HepG2 (cell line): Measurements from ENCODE around the gene FKBP14. TPM values are rescaled to one million over a fixed set of nuclear protein-coding genes. Genes with fewer than 3 reads are reported as not detected.

Experiments used
- GABPB1 ChIP-seq: IDR thresholded peaks from 2 replicates; pipeline ENCODE4 v1.6.1; 2016; ENCODE audit warnings: mild to moderate bottlenecking, missing genetic modification reagents, moderate library complexity, missing compliant biosample characterization
- GLI4 ChIP-seq: sonication (generic); formaldehyde crosslinking; IDR thresholded peaks from 2 replicates; pipeline ENCODE4 v1.5.1; 2020; ENCODE audit warnings: missing genetic modification reagents, mild to moderate bottlenecking, moderate library complexity, borderline replicate concordance
- HCFC1 ChIP-seq: fragments of 150-350 bp; IDR thresholded peaks from 2 replicates; pipeline ENCODE4 v1.6.1; 2014; ENCODE audit warnings: low read depth, low read length
- KDM4B ChIP-seq: sonication (generic); formaldehyde crosslinking; IDR thresholded peaks from 2 replicates; pipeline ENCODE4 v1.4.0; 2020; ENCODE audit warnings: missing genetic modification reagents
- POLR2AphosphoS2 ChIP-seq: IDR thresholded peaks from 2 replicates; pipeline ENCODE4 v1.6.1; 2011; ENCODE audit warnings: low read depth, low read length, improper control_type of control experiment
- SALL1 ChIP-seq: sonication (generic); formaldehyde crosslinking; IDR thresholded peaks from 2 replicates; pipeline ENCODE4 v1.8.0; 2022; ENCODE audit warnings: mild to moderate bottlenecking, missing genetic modification reagents
- SNAPC5 ChIP-seq: sonication (generic); formaldehyde crosslinking; IDR thresholded peaks from 2 replicates; pipeline ENCODE4 v1.8.1; 2023; ENCODE audit warnings: mild to moderate bottlenecking, missing genetic modification reagents, borderline replicate concordance
- ZEB1 ChIP-seq: IDR thresholded peaks from 2 replicates; pipeline ENCODE4 v1.6.1; 2012; ENCODE audit warnings: mild to moderate bottlenecking, low read depth, inconsistent platforms; ENCODE audit not compliant: insufficient replicate concordance
- ZFP62 ChIP-seq: sonication (generic); formaldehyde crosslinking; IDR thresholded peaks from 2 replicates; pipeline ENCODE4 v1.4.0; 2020; ENCODE audit warnings: missing genetic modification reagents
- ZNF281 ChIP-seq: sonication (generic); formaldehyde crosslinking; IDR thresholded peaks from 2 replicates; pipeline ENCODE4 v1.4.0; 2020; ENCODE audit warnings: missing genetic modification reagents, borderline replicate concordance
- ZNF282 ChIP-seq: fragments of 450-650 bp; IDR thresholded peaks from 2 replicates; pipeline ENCODE4 v1.6.1; 2018; ENCODE audit not compliant: partially characterized antibody
- ZNF354B ChIP-seq: sonication (generic); formaldehyde crosslinking; IDR thresholded peaks from 2 replicates; pipeline ENCODE4 v1.8.0; 2022; ENCODE audit warnings: mild to moderate bottlenecking, missing genetic modification reagents
- ZNF446 ChIP-seq: sonication (generic); formaldehyde crosslinking; IDR thresholded peaks from 2 replicates; pipeline ENCODE4 v1.5.0; 2020; ENCODE audit warnings: mild to moderate bottlenecking, missing genetic modification reagents
- ZNF687 ChIP-seq: sonication (generic); formaldehyde crosslinking; IDR thresholded peaks from 2 replicates; pipeline ENCODE4 v1.5.1; 2020; ENCODE audit warnings: mild to moderate bottlenecking, missing genetic modification reagents, moderate library complexity
- ZNF7 ChIP-seq: IDR thresholded peaks from 2 replicates; pipeline ENCODE4 v1.6.1; 2016; ENCODE audit warnings: missing biosample characterization, missing genetic modification reagents
- polyA plus RNA-seq, 8 experiments: library from polyadenylated mRNA; depleted of rRNA in 3 of 8; stranded (reverse) in 7 of 8; unstranded in 1 of 8; fragments of >200 nt; fragmentation: Illumina TruSeq in 4 of 8; extraction: Trizol in 4 of 8; gene quantifications; 2 replicates each; pipeline versions ENCODE4 v1.2.1 to v1.2.3, GENCODE V29; 2011 to 2016; ENCODE audit warnings: low read depth in 4 of 8, missing spikeins in 1 of 8, mixed read lengths in 1 of 8; ENCODE audit not compliant: insufficient read depth in 1 of 8
- total RNA-seq, 5 experiments: library from RNA; depleted of rRNA; stranded (reverse); fragments of >200 nt; fragmentation: Illumina TruSeq; extraction: Trizol; gene quantifications; 2 replicates each; pipeline ENCODE4 v1.2.3, GENCODE V29; 2016; ENCODE audit warnings: low read depth in 1 of 5
- TF ChIP-seq, protein P1 (sequence below): conservative IDR thresholded peaks from 2 replicates; pipeline ENCODE4 v1.6.1; 2018; ENCODE audit warnings: missing genetic modification reagents
- TF ChIP-seq, protein P2 (sequence below): sonication (generic); formaldehyde crosslinking; IDR thresholded peaks from 2 replicates; pipeline ENCODE4 v1.4.0; 2020; ENCODE audit warnings: missing genetic modification reagents

FKBP14 gene
- total and polyA plus RNA-seq, 2 of the 13 experiments (the other 11 are each of a cell fraction or from before 2014, with no cell fraction given) = 20.0 to 32.3 TPM

- TF ChIP-seq ZNF281 (no peak; the same call in 1 of the 2 replicates), GABPB1 (CRISPR knock-in tag) (peak; percentile 61; the same call in 1 of the 2 replicates), POLR2AphosphoS2 (no peak), ZNF687 (CRISPR knock-in tag) (peak; percentile 31), ZEB1 (no peak), SNAPC5 (CRISPR knock-in tag) (no peak), ZNF7 (no peak), GLI4 (CRISPR knock-in tag) (no peak), ZNF282 (no peak), KDM4B (CRISPR knock-in tag) (no peak), ZNF354B (no peak), ZNF446 (CRISPR knock-in tag) (no peak; the same call in 1 of the 2 replicates), SALL1 (CRISPR knock-in tag) (peak; percentile 8; the same call in 1 of the 2 replicates), HCFC1 (no peak), ZFP62 (CRISPR knock-in tag) (no peak)
- TF ChIP-seq, protein P1, sequence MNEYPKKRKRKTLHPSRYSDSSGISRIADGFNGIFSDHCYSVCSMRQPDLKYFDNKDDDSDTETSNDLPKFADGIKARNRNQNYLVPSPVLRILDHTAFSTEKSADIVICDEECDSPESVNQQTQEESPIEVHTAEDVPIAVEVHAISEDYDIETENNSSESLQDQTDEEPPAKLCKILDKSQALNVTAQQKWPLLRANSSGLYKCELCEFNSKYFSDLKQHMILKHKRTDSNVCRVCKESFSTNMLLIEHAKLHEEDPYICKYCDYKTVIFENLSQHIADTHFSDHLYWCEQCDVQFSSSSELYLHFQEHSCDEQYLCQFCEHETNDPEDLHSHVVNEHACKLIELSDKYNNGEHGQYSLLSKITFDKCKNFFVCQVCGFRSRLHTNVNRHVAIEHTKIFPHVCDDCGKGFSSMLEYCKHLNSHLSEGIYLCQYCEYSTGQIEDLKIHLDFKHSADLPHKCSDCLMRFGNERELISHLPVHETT (CRISPR knock-in tag) = no peak
- TF ChIP-seq, protein P2, sequence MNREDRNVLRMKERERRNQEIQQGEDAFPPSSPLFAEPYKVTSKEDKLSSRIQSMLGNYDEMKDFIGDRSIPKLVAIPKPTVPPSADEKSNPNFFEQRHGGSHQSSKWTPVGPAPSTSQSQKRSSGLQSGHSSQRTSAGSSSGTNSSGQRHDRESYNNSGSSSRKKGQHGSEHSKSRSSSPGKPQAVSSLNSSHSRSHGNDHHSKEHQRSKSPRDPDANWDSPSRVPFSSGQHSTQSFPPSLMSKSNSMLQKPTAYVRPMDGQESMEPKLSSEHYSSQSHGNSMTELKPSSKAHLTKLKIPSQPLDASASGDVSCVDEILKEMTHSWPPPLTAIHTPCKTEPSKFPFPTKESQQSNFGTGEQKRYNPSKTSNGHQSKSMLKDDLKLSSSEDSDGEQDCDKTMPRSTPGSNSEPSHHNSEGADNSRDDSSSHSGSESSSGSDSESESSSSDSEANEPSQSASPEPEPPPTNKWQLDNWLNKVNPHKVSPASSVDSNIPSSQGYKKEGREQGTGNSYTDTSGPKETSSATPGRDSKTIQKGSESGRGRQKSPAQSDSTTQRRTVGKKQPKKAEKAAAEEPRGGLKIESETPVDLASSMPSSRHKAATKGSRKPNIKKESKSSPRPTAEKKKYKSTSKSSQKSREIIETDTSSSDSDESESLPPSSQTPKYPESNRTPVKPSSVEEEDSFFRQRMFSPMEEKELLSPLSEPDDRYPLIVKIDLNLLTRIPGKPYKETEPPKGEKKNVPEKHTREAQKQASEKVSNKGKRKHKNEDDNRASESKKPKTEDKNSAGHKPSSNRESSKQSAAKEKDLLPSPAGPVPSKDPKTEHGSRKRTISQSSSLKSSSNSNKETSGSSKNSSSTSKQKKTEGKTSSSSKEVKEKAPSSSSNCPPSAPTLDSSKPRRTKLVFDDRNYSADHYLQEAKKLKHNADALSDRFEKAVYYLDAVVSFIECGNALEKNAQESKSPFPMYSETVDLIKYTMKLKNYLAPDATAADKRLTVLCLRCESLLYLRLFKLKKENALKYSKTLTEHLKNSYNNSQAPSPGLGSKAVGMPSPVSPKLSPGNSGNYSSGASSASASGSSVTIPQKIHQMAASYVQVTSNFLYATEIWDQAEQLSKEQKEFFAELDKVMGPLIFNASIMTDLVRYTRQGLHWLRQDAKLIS (CRISPR knock-in tag) = no peak
Observed at GRCh38 chr7:29989257-29989995, 37.1 kb downstream of the FKBP14 start, which contains the start of gene SCRN1 (continued).
